Measurements from ENCODE around the gene TTC31. TPM values are rescaled to one million over a fixed set of nuclear protein-coding genes. Genes with fewer than 3 reads are reported as not detected.

The TTC31 gene
- total RNA-seq, 1 experiment from 2014 or later: 26.4 TPM

DNA sequence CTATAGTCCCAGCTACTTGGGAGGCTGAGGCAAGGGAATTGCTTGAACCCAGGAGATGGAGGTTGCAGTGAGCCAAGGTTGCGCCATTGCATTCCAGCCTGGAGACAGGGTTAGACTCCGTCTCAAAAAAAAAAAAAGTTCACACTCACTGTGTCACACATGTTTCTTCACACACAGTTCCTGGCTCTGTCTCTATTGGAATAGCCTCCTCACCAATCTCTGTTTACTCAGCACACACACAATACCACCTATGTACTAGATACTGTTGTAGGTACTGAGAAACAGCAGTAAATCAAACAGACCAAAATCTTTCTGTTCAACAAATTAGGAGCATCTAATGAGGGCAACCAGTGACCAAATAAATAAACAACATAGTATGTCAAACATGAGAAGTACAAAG is 3.3 kb downstream of the TTC31 start:
- no peak for DNase-seq (ENCODE audit: low read depth, low spot score)
- no peak overlapping the region for H3K4me3 ChIP-seq (replicated peaks in 1 of 2; ENCODE audit: low read depth in 1 of 2, low read length in 2 of 2)
- POLR2A ChIA-PET: no interaction called here
- peaks cover 18% of the 10 kb centered on the region for H3K79me2 ChIP-seq (ENCODE audit: insufficient read depth, low read length)
- peaks cover 12 to 25% of the 10 kb centered on the region in 2 experiments for H3K4me1 ChIP-seq (ENCODE audit: control insufficient read depth in 1 of 2, insufficient read depth in 2 of 2, low read length in 2 of 2)
- H3K4me2 ChIP-seq (ENCODE audit: low read length): no peak overlapping the region
- H4K20me1 ChIP-seq (ENCODE audit: insufficient read depth): no peaks in the 10 kb centered on the region
- no peak overlapping the region for H2AFZ ChIP-seq (ENCODE audit: low read depth, low read length, poor library complexity, severe bottlenecking)
- TF ChIP-seq, protein P1, sequence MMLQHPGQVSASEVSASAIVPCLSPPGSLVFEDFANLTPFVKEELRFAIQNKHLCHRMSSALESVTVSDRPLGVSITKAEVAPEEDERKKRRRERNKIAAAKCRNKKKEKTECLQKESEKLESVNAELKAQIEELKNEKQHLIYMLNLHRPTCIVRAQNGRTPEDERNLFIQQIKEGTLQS (IDR thresholded peaks at IDR 0.05): no peak
- TF ChIP-seq ZFX (IDR thresholded peaks at IDR 0.05): no peak
- TF ChIP-seq EZH2phosphoT487 (IDR thresholded peaks at IDR 0.05; ENCODE audit: borderline replicate concordance): no peak
- TF ChIP-seq, protein P2, sequence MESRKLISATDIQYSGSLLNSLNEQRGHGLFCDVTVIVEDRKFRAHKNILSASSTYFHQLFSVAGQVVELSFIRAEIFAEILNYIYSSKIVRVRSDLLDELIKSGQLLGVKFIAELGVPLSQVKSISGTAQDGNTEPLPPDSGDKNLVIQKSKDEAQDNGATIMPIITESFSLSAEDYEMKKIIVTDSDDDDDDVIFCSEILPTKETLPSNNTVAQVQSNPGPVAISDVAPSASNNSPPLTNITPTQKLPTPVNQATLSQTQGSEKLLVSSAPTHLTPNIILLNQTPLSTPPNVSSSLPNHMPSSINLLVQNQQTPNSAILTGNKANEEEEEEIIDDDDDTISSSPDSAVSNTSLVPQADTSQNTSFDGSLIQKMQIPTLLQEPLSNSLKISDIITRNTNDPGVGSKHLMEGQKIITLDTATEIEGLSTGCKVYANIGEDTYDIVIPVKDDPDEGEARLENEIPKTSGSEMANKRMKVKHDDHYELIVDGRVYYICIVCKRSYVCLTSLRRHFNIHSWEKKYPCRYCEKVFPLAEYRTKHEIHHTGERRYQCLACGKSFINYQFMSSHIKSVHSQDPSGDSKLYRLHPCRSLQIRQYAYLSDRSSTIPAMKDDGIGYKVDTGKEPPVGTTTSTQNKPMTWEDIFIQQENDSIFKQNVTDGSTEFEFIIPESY (IDR thresholded peaks at IDR 0.05; ENCODE audit: extremely low read depth, insufficient replicate concordance, low read length): no peak
- no peaks in the 10 kb centered on the region for H3K27me3 ChIP-seq (ENCODE audit: insufficient read depth, low read length)
- H3K36me3 ChIP-seq (ENCODE audit: control insufficient read depth in 1 of 2, insufficient read depth in 2 of 2, low read length in 2 of 2): peaks cover 4 to 6% of the 10 kb centered on the region in 2 experiments; a peak in 3 of 4 replicates
- no TSS peak for BruUV-seq (replicated peaks)
- RAD21 ChIA-PET (ENCODE audit: low non-redundant PET in 1 of 2, low total read pairs in 2 of 2, uncharacterized antibody in 2 of 2, unreplicated experiment in 2 of 2): no interaction called here
- H3K9me3 ChIP-seq (ENCODE audit: control insufficient read depth in 1 of 2, insufficient read depth in 1 of 2, low read depth in 1 of 2, low read length in 2 of 2): no peaks in the 10 kb centered on the region
- no peaks in the 10 kb centered on the region for H3K9me2 ChIP-seq (ENCODE audit: insufficient read depth)
- CTCF ChIA-PET: no interaction called here
- ATAC-seq: no peak
- intact Hi-C loops (cut with micrococcal nuclease): no loop called here
- no peak overlapping the region for H3K27ac ChIP-seq (ENCODE audit: low read depth, low read length)
- H3K9ac ChIP-seq (ENCODE audit: low read length): no peak overlapping the region

DNA sequence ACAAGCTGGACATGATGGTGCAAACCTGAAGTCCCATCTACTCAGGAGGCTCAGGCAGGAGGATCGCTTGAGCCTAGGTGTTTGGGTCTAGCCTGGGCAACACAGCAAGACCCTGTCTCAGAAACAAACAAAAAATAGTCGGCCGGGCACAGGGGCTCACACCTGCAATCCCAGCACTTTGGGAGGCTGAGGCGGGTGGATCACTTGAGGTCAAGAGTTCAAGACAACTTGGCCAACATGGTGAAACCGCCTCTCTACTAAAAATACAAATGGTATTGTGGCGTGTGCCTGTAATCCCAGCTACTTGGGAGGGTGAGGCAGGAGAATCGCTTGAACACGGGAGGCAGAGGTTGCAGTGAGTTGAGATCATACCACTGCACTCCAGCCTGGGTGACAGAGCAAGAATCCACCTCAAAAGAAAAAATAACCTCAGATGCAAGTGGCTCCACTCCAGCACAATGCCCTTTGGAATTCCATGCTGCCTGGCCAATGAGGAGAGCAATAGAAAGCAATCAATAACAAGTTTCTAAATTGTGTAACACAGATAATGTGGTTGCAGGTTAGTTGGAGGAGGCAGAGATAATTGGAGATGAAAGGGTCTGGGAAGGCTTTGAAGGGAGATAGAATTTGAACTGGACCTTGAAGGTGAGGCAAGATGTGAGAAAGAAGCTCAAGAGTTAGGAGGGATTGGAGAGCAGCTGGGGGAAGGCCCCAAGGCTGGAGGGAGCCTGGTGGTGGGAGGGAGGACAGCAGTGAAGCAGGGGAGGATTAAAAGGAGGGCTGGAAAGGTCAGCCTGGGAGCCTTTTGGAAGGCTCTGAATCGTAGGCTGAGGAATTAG is 6.0 kb downstream of the TTC31 start:
- no TSS peak for BruUV-seq (replicated peaks)
- H3K27me3 ChIP-seq (ENCODE audit: insufficient read depth, low read length): no peaks in the 10 kb centered on the region
- no peak overlapping the region for H3K4me3 ChIP-seq (replicated peaks in 1 of 2; ENCODE audit: low read depth in 1 of 2, low read length in 2 of 2)
- H3K36me3 ChIP-seq (ENCODE audit: control insufficient read depth in 1 of 2, insufficient read depth in 2 of 2, low read length in 2 of 2): peaks cover 8 to 17% of the 10 kb centered on the region in 2 experiments; a peak in 3 of 4 replicates
- POLR2A ChIA-PET: interaction anchor here (1.1 kb wide), 1 partner anchor 41 kb away, joined by 3 read pairs; no protein-coding TSS in a partner anchor
- H3K9ac ChIP-seq (ENCODE audit: low read length): no peak overlapping the region
- peak; percentile 55; the same call in 1 of the 2 replicates for ATAC-seq
- H3K4me1 ChIP-seq (ENCODE audit: control insufficient read depth in 1 of 2, insufficient read depth in 2 of 2, low read length in 2 of 2): peaks cover 4 to 12% of the 10 kb centered on the region in 2 experiments; a peak in 2 of 4 replicates
- no peak for DNase-seq (ENCODE audit: low read depth, low spot score)
- no peak overlapping the region for H3K27ac ChIP-seq (ENCODE audit: low read depth, low read length)
- no peak overlapping the region for H2AFZ ChIP-seq (ENCODE audit: low read depth, low read length, poor library complexity, severe bottlenecking)
- RAD21 ChIA-PET (ENCODE audit: low non-redundant PET in 1 of 2, low total read pairs in 2 of 2, uncharacterized antibody in 2 of 2, unreplicated experiment in 2 of 2): no interaction called here
- peaks cover 3% of the 10 kb centered on the region for H3K79me2 ChIP-seq (ENCODE audit: insufficient read depth, low read length)
- intact Hi-C loops (cut with micrococcal nuclease): no loop called here
- CTCF ChIA-PET: no interaction called here
- TF ChIP-seq SIN3A (IDR thresholded peaks at IDR 0.05; ENCODE audit: low read depth): no peak
- TF ChIP-seq, protein P3, sequence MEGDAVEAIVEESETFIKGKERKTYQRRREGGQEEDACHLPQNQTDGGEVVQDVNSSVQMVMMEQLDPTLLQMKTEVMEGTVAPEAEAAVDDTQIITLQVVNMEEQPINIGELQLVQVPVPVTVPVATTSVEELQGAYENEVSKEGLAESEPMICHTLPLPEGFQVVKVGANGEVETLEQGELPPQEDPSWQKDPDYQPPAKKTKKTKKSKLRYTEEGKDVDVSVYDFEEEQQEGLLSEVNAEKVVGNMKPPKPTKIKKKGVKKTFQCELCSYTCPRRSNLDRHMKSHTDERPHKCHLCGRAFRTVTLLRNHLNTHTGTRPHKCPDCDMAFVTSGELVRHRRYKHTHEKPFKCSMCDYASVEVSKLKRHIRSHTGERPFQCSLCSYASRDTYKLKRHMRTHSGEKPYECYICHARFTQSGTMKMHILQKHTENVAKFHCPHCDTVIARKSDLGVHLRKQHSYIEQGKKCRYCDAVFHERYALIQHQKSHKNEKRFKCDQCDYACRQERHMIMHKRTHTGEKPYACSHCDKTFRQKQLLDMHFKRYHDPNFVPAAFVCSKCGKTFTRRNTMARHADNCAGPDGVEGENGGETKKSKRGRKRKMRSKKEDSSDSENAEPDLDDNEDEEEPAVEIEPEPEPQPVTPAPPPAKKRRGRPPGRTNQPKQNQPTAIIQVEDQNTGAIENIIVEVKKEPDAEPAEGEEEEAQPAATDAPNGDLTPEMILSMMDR (IDR thresholded peaks at IDR 0.05 in 2 of 3, conservative IDR thresholded peaks at IDR 0.05 in 1 of 3; ENCODE audit: borderline replicate concordance in 1 of 3, insufficient read depth in 1 of 3, low read depth in 2 of 3, low read length in 2 of 3): no peak
- no peak overlapping the region for H3K4me2 ChIP-seq (ENCODE audit: low read length)
- H3K9me3 ChIP-seq (ENCODE audit: control insufficient read depth in 1 of 2, insufficient read depth in 1 of 2, low read depth in 1 of 2, low read length in 2 of 2): no peaks in the 10 kb centered on the region
- H3K9me2 ChIP-seq (ENCODE audit: insufficient read depth): no peaks in the 10 kb centered on the region
- H4K20me1 ChIP-seq (ENCODE audit: insufficient read depth): no peaks in the 10 kb centered on the region
